Epithelial cell of proximal tubule (primary cell): ENCODE data around the gene RETSAT. TPM values are rescaled to one million over a fixed set of nuclear protein-coding genes. Genes with fewer than 3 reads are reported as not detected.

Experiments used
- DNase-seq: peaks from one replicate; pipeline ENCODE4 v3.0.0-alpha.2; 2011; ENCODE audit warnings: low read depth
- H3K4me3 ChIP-seq: 2 replicates; pipeline ENCODE4 v1.5.1; 2011; ENCODE audit warnings: low read depth, mild to moderate bottlenecking, low read length
- total RNA-seq: library from RNA; depleted of rRNA; stranded (reverse); fragments of >200 nt; gene quantifications from 2 replicates; pipeline ENCODE4 v1.2.3, GENCODE V29; 2015
- TF ChIP-seq, protein P1 (sequence below): conservative IDR thresholded peaks from 2 replicates; pipeline ENCODE4 v1.5.1; 2012; ENCODE audit warnings: low read depth, mild to moderate bottlenecking, low read length

The RETSAT gene
- total RNA-seq, 1 donor from 2014 or later = 29.1 TPM

GRCh38 chr2:85303780-85304531 is 50.4 kb downstream of the RETSAT start:
- TF ChIP-seq, protein P1, sequence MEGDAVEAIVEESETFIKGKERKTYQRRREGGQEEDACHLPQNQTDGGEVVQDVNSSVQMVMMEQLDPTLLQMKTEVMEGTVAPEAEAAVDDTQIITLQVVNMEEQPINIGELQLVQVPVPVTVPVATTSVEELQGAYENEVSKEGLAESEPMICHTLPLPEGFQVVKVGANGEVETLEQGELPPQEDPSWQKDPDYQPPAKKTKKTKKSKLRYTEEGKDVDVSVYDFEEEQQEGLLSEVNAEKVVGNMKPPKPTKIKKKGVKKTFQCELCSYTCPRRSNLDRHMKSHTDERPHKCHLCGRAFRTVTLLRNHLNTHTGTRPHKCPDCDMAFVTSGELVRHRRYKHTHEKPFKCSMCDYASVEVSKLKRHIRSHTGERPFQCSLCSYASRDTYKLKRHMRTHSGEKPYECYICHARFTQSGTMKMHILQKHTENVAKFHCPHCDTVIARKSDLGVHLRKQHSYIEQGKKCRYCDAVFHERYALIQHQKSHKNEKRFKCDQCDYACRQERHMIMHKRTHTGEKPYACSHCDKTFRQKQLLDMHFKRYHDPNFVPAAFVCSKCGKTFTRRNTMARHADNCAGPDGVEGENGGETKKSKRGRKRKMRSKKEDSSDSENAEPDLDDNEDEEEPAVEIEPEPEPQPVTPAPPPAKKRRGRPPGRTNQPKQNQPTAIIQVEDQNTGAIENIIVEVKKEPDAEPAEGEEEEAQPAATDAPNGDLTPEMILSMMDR = no peak
- H3K4me3 ChIP-seq = no peak overlapping the region
- DNase-seq = no peak

GRCh38 chr2:85302121-85302520 is 52.2 kb downstream of the RETSAT start:
- TF ChIP-seq, protein P1 = no peak
- no peak overlapping the region for H3K4me3 ChIP-seq
- DNase-seq = no peak

Other genes starting within 250 kb of the RETSAT start
- 1.1 and 1.4 TPM in 2 replicates for gene TCF7L1, start 221.1 kb downstream of the RETSAT start, total RNA-seq
- gene TGOLN2, start 26.5 kb downstream of the RETSAT start, total RNA-seq = 72.4 and 74.7 TPM in 2 replicates
- gene ELMOD3, start 241 bp upstream of the RETSAT start, total RNA-seq = 9.5 and 11.9 TPM in 2 replicates
- 358 and 441 TPM in 2 replicates for gene CAPG, start 55.8 kb upstream of the RETSAT start, total RNA-seq
- not detected in 2 replicates for gene SH2D6, start 64.2 kb upstream of the RETSAT start, total RNA-seq
- 64.6 and 134 TPM in 2 replicates for gene MAT2A, start 184.6 kb upstream of the RETSAT start, total RNA-seq
- gene GGCX, start 207.0 kb upstream of the RETSAT start, total RNA-seq = 35.1 and 58.2 TPM in 2 replicates
- 86.5 and 152 TPM in 2 replicates for gene VAMP8, start 223.1 kb upstream of the RETSAT start, total RNA-seq
- 25.0 and 28.9 TPM in 2 replicates for gene VAMP5, start 229.9 kb upstream of the RETSAT start, total RNA-seq
- gene RNF181, start 241.2 kb upstream of the RETSAT start, total RNA-seq = 187 and 280 TPM in 2 replicates
- gene TMEM150A, start 248.2 kb upstream of the RETSAT start, total RNA-seq = 4.8 and 7.4 TPM in 2 replicates